K562 (cell line): ENCODE measurements around the gene JUN. TPM values are rescaled to one million over a fixed set of nuclear protein-coding genes. Genes with fewer than 3 reads are reported as not detected.
A peak's percentile ranks its signal among the peaks of the same experiment; 100 is the strongest.

Source experiments
- CREB3 ChIP-seq: fragments of 450-650 bp; conservative IDR thresholded peaks from 2 replicates; pipeline ENCODE4 v1.6.1; 2016; ENCODE audit warnings: missing genetic modification characterization, low read depth, mild to moderate bottlenecking, missing compliant biosample characterization, moderate library complexity
- CREM ChIP-seq: IDR thresholded peaks from 2 replicates; pipeline ENCODE4 v1.6.1; 2014; ENCODE audit warnings: antibody characterized with exemption, low read depth
- E2F8 ChIP-seq: fragments of 450-650 bp; IDR thresholded peaks from 2 replicates; pipeline ENCODE4 v1.7.1; 2018; ENCODE audit warnings: mild to moderate bottlenecking, low read depth; ENCODE audit not compliant: partially characterized antibody
- HNRNPLL ChIP-seq: fragments of 200-400 bp; formaldehyde crosslinking; IDR thresholded peaks from 2 replicates; pipeline ENCODE4 v1.6.1; 2017; ENCODE audit warnings: low read length, low read depth, mild to moderate bottlenecking; ENCODE audit not compliant: poor library complexity, severe bottlenecking
- KLF13 ChIP-seq: fragments of 450-650 bp; IDR thresholded peaks from 2 replicates; pipeline ENCODE4 v1.6.1; 2016; ENCODE audit warnings: missing genetic modification characterization, low read depth, mild to moderate bottlenecking, missing compliant biosample characterization, moderate library complexity, borderline replicate concordance
- KLF16 ChIP-seq: IDR thresholded peaks from 2 replicates; pipeline ENCODE4 v1.6.1; 2016; ENCODE audit warnings: antibody characterized with exemption
- NONO ChIP-seq, 2 experiments: fragments of 200-400 bp in 1 of 2; fragments of 450-650 bp in 1 of 2; formaldehyde crosslinking in 1 of 2; IDR thresholded peaks; 2 replicates each; pipeline ENCODE4 v1.6.1; 2017; ENCODE audit warnings: low read depth in 2 of 2, mild to moderate bottlenecking in 2 of 2, moderate library complexity in 2 of 2, low read length in 1 of 2
- NR4A1 ChIP-seq, 2 experiments: fragments of 250-450 bp in 1 of 2; fragments of 450-650 bp in 1 of 2; sonication (Bioruptor Pico) in 1 of 2; IDR thresholded peaks; 2 replicates each; pipeline versions ENCODE4 v1.4.0 to v1.6.1; 2016 to 2020; ENCODE audit warnings: mild to moderate bottlenecking in 2 of 2, missing compliant biosample characterization in 1 of 2, missing genetic modification characterization in 1 of 2, moderate library complexity in 1 of 2
- POLR2G ChIP-seq: fragments of 200-400 bp; formaldehyde crosslinking; IDR thresholded peaks from 2 replicates; pipeline ENCODE4 v1.6.1; 2017; ENCODE audit warnings: low read depth, mild to moderate bottlenecking, antibody characterized with exemption, low read length, moderate library complexity
- PURB ChIP-seq: sonication (generic); formaldehyde crosslinking; IDR thresholded peaks from 2 replicates; pipeline ENCODE4 v1.9.0; 2021; ENCODE audit warnings: low read depth, mild to moderate bottlenecking, missing genetic modification reagents
- RBBP5 ChIP-seq: fragments of 200-600 bp; sonication (generic); IDR thresholded peaks from 2 replicates; pipeline ENCODE4 v1.6.1; 2012; ENCODE audit warnings: borderline replicate concordance, mild to moderate bottlenecking, low read length, control low read depth, inconsistent platforms; ENCODE audit not compliant: insufficient read depth, poor library complexity, severe bottlenecking
- SLC30A9 ChIP-seq: fragments of 250-450 bp; sonication (Bioruptor Pico); IDR thresholded peaks from 2 replicates; pipeline ENCODE4 v1.8.0; 2022; ENCODE audit warnings: mild to moderate bottlenecking, moderate library complexity
- TAF7 ChIP-seq: fragments of 450-650 bp; IDR thresholded peaks from 2 replicates; pipeline ENCODE4 v1.6.1; 2016; ENCODE audit warnings: missing genetic modification characterization, missing compliant biosample characterization
- XRCC4 ChIP-seq: IDR thresholded peaks from one replicate; pipeline ENCODE4 v1.6.1; 2011; ENCODE audit not compliant: insufficient read depth, insufficient read length; ENCODE audit errors: extremely low read depth
- ZNF133 ChIP-seq: fragments of 250-450 bp; sonication (Bioruptor Pico); IDR thresholded peaks from 2 replicates; pipeline ENCODE4 v1.4.0; 2020; ENCODE audit warnings: mild to moderate bottlenecking
- ZNF445 ChIP-seq: fragments of 250-450 bp; sonication (Bioruptor Pico); IDR thresholded peaks from 2 replicates; pipeline ENCODE4 v1.4.0; 2020; ENCODE audit warnings: low read depth, mild to moderate bottlenecking, moderate library complexity
- ZNF551 ChIP-seq: fragments of 250-450 bp; sonication (Bioruptor Pico); IDR thresholded peaks from 2 replicates; pipeline ENCODE4 v1.5.0; 2021; ENCODE audit warnings: mild to moderate bottlenecking, moderate library complexity
- ZNF668 ChIP-seq: fragments of 250-450 bp; sonication (Bioruptor Pico); IDR thresholded peaks from 2 replicates; pipeline ENCODE4 v1.8.0; 2022; ENCODE audit warnings: mild to moderate bottlenecking, inconsistent platforms
- polyA plus RNA-seq, 8 experiments: library from polyadenylated mRNA; depleted of rRNA in 4 of 8; stranded (reverse) in 5 of 8; unstranded in 3 of 8; fragments of >200 nt; fragmentation: Nextera tagmentation in 2 of 8; fragmentation: Illumina TruSeq in 1 of 8; extraction: Ambion mirVana in 2 of 8; extraction: Trizol in 1 of 8; gene quantifications; 2 replicates each; pipeline versions ENCODE4 v1.2.1 to v1.2.3, GENCODE V29; 2011 to 2014; ENCODE audit warnings: inconsistent platforms in 1 of 8, missing spikeins in 1 of 8
- total RNA-seq, 7 experiments: library from RNA; depleted of rRNA in 6 of 7; stranded (reverse); fragments of >200 nt in 6 of 7; fragmentation: Illumina TruSeq in 2 of 7; extraction: Trizol in 2 of 7; gene quantifications; 2 replicates each; pipeline versions ENCODE4 v1.2.1 to v1.2.3, GENCODE V29; 2011 to 2021; ENCODE audit warnings: low replicate concordance in 1 of 7
- TF ChIP-seq, protein P1 (sequence below): sonication (generic); formaldehyde crosslinking; IDR thresholded peaks from 2 replicates; pipeline ENCODE4 v1.8.1; 2023; ENCODE audit warnings: mild to moderate bottlenecking, missing genetic modification reagents, moderate library complexity
- TF ChIP-seq, protein P2 (sequence below): IDR thresholded peaks from 3 replicates; pipeline ENCODE4 v1.6.1; 2011; ENCODE audit warnings: borderline replicate concordance, mild to moderate bottlenecking; ENCODE audit not compliant: insufficient read length, insufficient read depth

The JUN gene
- total and polyA plus RNA-seq, 9 of the 15 experiments (the other 6 are each of a cell fraction or from before 2014, with no cell fraction given): 0.32 to 23.4 (median 4.0) TPM

DNA sequence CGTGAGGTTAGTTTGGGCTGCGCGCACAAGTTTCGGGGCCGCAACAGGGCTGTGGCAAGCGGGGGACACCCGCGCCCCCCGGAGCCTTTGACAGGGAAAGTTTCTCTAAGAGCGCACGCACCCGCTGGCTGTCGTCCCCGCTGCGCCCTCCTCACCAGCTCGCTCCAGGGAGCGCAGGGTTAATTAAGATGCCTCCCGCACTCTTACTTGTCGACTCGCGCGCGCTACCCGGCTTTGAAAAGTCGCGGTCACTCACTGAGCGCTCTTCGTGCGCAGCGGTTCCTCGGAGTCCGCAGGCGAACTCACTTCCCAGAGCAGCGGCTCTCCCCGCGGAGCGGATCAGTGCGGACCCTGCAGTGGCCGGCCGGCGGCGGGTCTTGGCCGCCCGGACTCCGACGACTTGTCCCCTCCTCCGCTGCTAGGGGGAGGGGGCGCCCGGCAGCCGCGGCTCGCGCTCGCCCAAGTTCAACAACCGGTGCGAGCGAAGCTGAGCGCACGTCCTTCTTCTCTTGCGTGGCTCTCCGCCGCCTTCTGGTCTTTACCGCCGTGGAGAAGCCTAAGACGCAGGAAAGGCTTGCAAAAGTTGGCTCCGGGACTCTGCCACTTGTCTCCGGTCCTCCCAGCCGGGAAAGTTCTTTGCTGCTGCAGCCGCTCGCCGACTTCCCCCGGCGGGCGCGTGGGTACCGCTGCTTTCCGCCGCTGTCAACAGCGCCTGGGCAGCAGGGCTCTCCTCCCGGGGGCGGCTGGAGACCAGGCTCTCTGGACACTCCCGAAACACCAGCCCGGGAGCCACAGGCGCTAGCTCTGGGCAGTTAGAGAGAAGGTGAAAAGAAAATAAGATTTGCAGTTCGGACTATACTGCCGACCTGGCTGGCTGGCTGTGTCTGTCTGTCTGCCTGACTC lies 506 bp downstream of the JUN start (continued):
- peak; percentile 94 for TF ChIP-seq TAF7
- no peak for TF ChIP-seq SLC30A9 (CRISPR knock-in tag)
- no peak for TF ChIP-seq ZNF551
- no peak for TF ChIP-seq KLF13
- TF ChIP-seq HNRNPLL: no peak
- TF ChIP-seq E2F8: no peak
- no peak for TF ChIP-seq CREM
- TF ChIP-seq ZNF133 (CRISPR knock-in tag): no peak
- TF ChIP-seq CREB3 (tag): no peak
- no peak for TF ChIP-seq ZNF668 (CRISPR knock-in tag)
- TF ChIP-seq, protein P1, sequence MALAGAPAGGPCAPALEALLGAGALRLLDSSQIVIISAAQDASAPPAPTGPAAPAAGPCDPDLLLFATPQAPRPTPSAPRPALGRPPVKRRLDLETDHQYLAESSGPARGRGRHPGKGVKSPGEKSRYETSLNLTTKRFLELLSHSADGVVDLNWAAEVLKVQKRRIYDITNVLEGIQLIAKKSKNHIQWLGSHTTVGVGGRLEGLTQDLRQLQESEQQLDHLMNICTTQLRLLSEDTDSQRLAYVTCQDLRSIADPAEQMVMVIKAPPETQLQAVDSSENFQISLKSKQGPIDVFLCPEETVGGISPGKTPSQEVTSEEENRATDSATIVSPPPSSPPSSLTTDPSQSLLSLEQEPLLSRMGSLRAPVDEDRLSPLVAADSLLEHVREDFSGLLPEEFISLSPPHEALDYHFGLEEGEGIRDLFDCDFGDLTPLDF: no peak
- TF ChIP-seq, protein P2, sequence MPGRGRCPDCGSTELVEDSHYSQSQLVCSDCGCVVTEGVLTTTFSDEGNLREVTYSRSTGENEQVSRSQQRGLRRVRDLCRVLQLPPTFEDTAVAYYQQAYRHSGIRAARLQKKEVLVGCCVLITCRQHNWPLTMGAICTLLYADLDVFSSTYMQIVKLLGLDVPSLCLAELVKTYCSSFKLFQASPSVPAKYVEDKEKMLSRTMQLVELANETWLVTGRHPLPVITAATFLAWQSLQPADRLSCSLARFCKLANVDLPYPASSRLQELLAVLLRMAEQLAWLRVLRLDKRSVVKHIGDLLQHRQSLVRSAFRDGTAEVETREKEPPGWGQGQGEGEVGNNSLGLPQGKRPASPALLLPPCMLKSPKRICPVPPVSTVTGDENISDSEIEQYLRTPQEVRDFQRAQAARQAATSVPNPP: no peak
- TF ChIP-seq POLR2G: no peak; the same call in none of the 2 replicates
- no peak for TF ChIP-seq XRCC4
- TF ChIP-seq PURB (CRISPR knock-in tag): no peak
- no peak for TF ChIP-seq ZNF445 (CRISPR knock-in tag)
- TF ChIP-seq RBBP5: no peak
- 0 out of 2 replicates have a peak, but pooled peaks have one; percentile 49 for TF ChIP-seq NR4A1 (CRISPR knock-in tag; IDR thresholded peaks at IDR 0.05)
- TF ChIP-seq NR4A1 (tag; IDR thresholded peaks at IDR 0.05): no peak
- TF ChIP-seq NONO (IDR thresholded peaks at IDR 0.05; ENCODE audit: low read depth in 2 of 2, low read length in 1 of 2): no peak; a peak in 1 of 4 replicates
- no peak for TF ChIP-seq KLF16
